T-helper 2 cell treated with Interferon-gamma antibody and Interleukin-4, amounts not matched to agents 5 μg/mL and 100 μg/mL, for 36 hours (primary cell): ENCODE results near the gene TMEM50B.
"Not testable (repeated sequence)": the region's sequence is repeated elsewhere in the genome, so short reads cannot be mapped to it uniquely, and the experiment has no call there.

ENCODE experiments used
- DNase-seq: peaks from one replicate; pipeline ENCODE4 v3.0.0; 2021; ENCODE audit warnings: low spot score
- H3K27ac Mint-ChIP-seq: one replicate; pipeline ENCODE4 v1.8.0; 2021; ENCODE audit warnings: mild to moderate bottlenecking, mixed read lengths
- H3K27me3 Mint-ChIP-seq: one replicate; pipeline ENCODE4 v1.8.0; 2021; ENCODE audit warnings: low read depth, mixed read lengths
- H3K36me3 Mint-ChIP-seq: one replicate; pipeline ENCODE4 v1.8.0; 2021; ENCODE audit warnings: low read depth, mixed read lengths
- H3K4me1 Mint-ChIP-seq: one replicate; pipeline ENCODE4 v1.8.0; 2021; ENCODE audit warnings: low read depth, mixed read lengths
- H3K4me3 Mint-ChIP-seq: one replicate; pipeline ENCODE4 v1.8.0; 2022; ENCODE audit warnings: mild to moderate bottlenecking, moderate library complexity, mixed read lengths
- H3K9me3 Mint-ChIP-seq: one replicate; pipeline ENCODE4 v1.8.0; 2021; ENCODE audit warnings: mixed read lengths

TMEM50B gene

GRCh38 chr21:33491373-33492102, 11.8 kb upstream of the TMEM50B start, which contains the start of gene DNAJC28:
TSS of gene DNAJC28 (minus strand) at chr21:33491716. CDS start at chr21:33489393, 2,323 bp downstream.
- Mint-ChIP-seq H3K4me1 (peaks cover 9% of the 10 kb centered on the region), H3K27ac (peak within 1 kb of the TSS; percentile 79), H3K9me3 (no peaks in the 10 kb centered on the region), H3K4me3 (peak within 1 kb of the TSS; percentile 90), H3K27me3 (peaks cover 13% of the 10 kb centered on the region), H3K36me3 (no peaks in the 10 kb centered on the region)
- peak; percentile 93 for DNase-seq

DNA sequence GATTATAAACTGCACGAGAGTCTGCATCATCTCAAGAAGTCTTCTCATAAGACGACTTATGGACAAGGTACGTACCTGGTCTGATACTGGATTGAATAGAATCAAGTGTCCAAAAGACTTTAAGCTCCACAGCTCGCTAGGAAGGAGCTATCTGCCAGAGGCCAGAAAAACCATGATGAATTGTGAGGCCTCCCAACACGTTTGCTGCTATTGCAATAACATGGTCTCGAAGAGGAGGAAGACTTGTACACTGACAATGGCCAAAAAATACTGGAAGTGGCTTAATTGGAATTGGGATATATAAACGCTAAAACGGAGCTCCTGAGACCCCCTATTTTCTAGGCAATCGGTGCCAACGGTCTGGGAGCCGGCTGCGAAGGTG, 11.2 kb upstream of the TMEM50B start:
- peak overlapping the region; percentile 90 for H3K4me3 Mint-ChIP-seq
- peaks cover 7% of the 10 kb centered on the region for H3K4me1 Mint-ChIP-seq
- H3K36me3 Mint-ChIP-seq: no peaks in the 10 kb centered on the region
- H3K9me3 Mint-ChIP-seq: no peaks in the 10 kb centered on the region
- H3K27me3 Mint-ChIP-seq: peaks cover 8% of the 10 kb centered on the region
- H3K27ac Mint-ChIP-seq: peak overlapping the region; percentile 57
- DNase-seq: no peak

DNA sequence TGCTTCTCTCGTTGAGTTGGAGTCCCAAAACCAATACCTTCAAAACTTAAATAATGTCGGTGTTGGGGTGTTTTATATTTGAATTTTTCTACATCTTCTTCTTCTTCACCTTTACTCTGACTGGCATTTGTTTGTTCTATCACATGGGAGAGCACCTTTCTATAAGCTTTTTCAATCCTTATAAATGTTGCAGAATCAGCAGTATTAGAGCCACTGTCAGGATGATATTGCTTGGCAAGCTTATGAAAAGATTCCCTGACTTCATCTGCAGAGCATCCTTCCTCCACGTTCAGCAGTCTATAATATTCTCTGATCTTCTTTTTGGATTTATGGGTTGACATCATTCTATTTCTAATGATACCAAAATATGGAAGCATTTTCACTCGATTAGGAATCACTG, 9.2 kb upstream of the TMEM50B start:
- H3K27ac Mint-ChIP-seq: no peak overlapping the region
- peaks cover 8% of the 10 kb centered on the region for H3K27me3 Mint-ChIP-seq
- no peak for DNase-seq
- H3K4me3 Mint-ChIP-seq: no peak overlapping the region
- H3K9me3 Mint-ChIP-seq: no peaks in the 10 kb centered on the region
- H3K36me3 Mint-ChIP-seq: no peaks in the 10 kb centered on the region
- H3K4me1 Mint-ChIP-seq: peaks cover 7% of the 10 kb centered on the region

GRCh38 chr21:33487996-33488395, 8.2 kb upstream of the TMEM50B start:
- no peak for DNase-seq
- H3K27me3 Mint-ChIP-seq: peaks cover 8% of the 10 kb centered on the region
- H3K4me3 Mint-ChIP-seq: no peak overlapping the region
- H3K4me1 Mint-ChIP-seq: peaks cover 7% of the 10 kb centered on the region
- H3K27ac Mint-ChIP-seq: no peak overlapping the region
- no peaks in the 10 kb centered on the region for H3K9me3 Mint-ChIP-seq
- no peaks in the 10 kb centered on the region for H3K36me3 Mint-ChIP-seq

DNA sequence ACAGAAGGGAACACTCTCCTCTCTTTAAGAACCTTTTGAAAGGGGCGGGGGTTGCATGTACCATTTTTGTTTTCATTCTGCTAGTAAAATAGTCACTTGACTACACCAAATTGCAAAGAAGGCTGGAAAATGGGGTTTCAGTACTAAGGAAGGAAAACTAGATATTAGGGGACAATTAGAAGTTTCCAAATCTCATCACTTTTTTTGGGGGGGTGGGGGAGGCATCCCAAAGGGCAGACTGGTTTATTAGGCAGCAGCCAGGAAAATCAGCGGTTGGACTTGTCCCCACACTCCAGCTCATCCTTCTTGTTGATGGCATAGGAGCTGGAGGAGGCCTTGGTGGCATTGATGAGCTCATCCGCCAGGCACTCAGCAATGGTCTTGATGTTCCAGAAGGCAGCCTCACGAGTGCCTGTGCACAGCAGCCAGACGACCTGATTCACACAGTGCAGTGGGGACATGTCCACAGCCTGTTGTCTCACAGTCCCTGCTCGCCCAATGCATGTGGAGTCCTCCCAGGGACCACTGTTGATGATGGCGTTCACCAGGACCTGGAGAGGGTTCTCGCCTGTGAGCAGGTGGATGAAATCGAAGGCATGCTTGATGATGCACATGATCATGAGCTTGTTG, 1.7 kb upstream of the TMEM50B start:
- DNase-seq: no peak
- Mint-ChIP-seq H3K27ac (no peak overlapping the region), H3K4me3 (peak overlapping the region; percentile 96), H3K36me3 (no peaks in the 10 kb centered on the region), H3K4me1 (peaks cover 13% of the 10 kb centered on the region), H3K27me3 (peaks cover 8% of the 10 kb centered on the region), H3K9me3 (no peaks in the 10 kb centered on the region)

GRCh38 chr21:33480481-33481103, 818 bp upstream of the TMEM50B start:
- no peaks in the 10 kb centered on the region for H3K9me3 Mint-ChIP-seq
- DNase-seq: no peak
- H3K27me3 Mint-ChIP-seq: peaks cover 8% of the 10 kb centered on the region
- H3K27ac Mint-ChIP-seq: peak overlapping the region; percentile 94
- H3K4me3 Mint-ChIP-seq: peak overlapping the region; percentile 96
- H3K36me3 Mint-ChIP-seq: no peaks in the 10 kb centered on the region
- peaks cover 13% of the 10 kb centered on the region for H3K4me1 Mint-ChIP-seq

DNA sequence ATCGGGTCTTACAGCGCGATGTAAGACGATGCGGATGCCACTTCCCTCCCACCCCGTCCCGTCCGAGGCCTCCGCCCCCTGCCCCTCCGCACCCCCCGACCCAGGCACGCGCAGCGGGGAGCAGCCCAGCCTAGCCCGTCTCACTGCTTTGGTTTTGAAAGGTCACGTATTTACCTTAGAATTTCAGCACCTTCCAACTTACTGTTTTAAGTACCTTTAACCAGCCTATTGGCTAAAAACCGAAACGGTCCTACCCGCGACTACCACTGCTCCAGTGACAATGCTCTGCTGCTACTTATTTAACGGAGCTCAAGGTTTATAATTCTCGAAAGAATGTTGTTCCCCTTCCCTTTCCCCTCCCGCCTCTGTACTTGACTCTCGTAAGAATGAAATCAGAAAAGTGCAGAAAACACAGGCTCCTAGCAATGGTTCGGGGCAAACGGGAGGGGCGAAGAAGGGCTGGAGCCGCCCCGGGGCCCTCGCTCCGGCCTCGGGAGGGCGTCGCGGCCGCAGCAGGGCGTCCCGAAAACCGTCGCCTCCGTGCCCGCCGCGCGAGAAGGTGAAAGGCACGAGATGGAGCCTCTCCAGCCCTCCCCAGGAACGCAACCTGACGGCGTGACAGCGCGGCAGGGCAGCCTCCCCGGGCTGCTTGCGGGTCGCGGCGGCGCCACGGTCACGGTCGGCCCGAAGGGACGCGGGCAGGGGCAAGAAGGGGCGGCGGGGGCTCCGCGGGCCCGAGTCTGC, 667 bp downstream of the TMEM50B start:
- Mint-ChIP-seq H3K27ac (peak overlapping the region; percentile 82), H3K27me3 (peaks cover 8% of the 10 kb centered on the region), H3K9me3 (no peaks in the 10 kb centered on the region), H3K36me3 (no peaks in the 10 kb centered on the region), H3K4me3 (peak overlapping the region; percentile 89), H3K4me1 (peaks cover 13% of the 10 kb centered on the region)
- peak; percentile 33 for DNase-seq

GRCh38 chr21:33478182-33478581, 1.6 kb downstream of the TMEM50B start:
- H3K4me3 Mint-ChIP-seq: peak overlapping the region; percentile 89
- H3K9me3 Mint-ChIP-seq: no peaks in the 10 kb centered on the region
- H3K27ac Mint-ChIP-seq: peak overlapping the region; percentile 82
- no peak for DNase-seq
- peaks cover 13% of the 10 kb centered on the region for H3K4me1 Mint-ChIP-seq
- H3K27me3 Mint-ChIP-seq: peaks cover 8% of the 10 kb centered on the region
- peaks cover 4% of the 10 kb centered on the region for H3K36me3 Mint-ChIP-seq

DNA sequence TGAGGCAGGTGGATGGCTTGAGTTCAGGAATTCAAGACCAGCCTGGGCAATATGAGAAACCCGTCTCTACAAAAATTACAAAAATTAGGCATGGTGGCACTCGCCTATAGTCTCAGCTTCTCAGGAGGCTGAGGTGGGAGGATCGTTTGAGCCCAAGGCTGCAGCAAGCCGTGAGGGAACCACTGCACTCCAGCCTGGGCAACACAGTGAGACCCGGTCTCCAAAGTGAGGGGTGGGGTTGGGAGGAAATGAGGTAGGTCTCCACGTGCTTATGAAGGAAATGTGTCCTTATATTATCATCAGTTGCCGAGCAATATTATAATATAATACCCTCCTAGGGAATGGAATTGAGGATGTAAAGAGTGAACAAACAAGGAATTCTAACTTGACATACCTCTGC, 2.7 kb downstream of the TMEM50B start:
- H3K27ac Mint-ChIP-seq: no peak overlapping the region
- no peak overlapping the region for H3K4me3 Mint-ChIP-seq
- DNase-seq: no peak
- no peaks in the 10 kb centered on the region for H3K27me3 Mint-ChIP-seq
- peaks cover 4% of the 10 kb centered on the region for H3K36me3 Mint-ChIP-seq
- H3K9me3 Mint-ChIP-seq: no peaks in the 10 kb centered on the region
- peaks cover 13% of the 10 kb centered on the region for H3K4me1 Mint-ChIP-seq

DNA sequence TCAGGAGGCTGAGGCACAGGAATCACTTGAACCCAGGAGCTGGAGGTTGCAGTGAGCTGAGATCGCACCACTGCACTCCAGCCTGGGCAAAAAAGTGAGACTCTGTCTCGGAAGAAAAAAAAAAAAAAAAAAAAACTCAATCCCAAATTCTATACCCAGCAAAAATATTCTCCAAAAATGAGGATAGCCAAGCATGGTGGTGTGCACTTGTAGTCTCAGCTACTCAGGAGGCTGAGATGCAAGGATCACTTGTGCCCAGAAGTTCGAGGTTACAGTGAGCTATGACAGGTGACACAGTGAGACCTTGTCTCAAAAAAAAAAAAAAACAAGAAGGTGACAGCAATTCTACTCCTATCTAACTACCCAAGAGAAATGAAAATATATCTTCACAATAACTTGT, 6.4 kb downstream of the TMEM50B start:
- Mint-ChIP-seq H3K4me1 (peaks cover 6% of the 10 kb centered on the region), H3K27ac (no peak overlapping the region), H3K9me3 (no peaks in the 10 kb centered on the region), H3K27me3 (no peaks in the 10 kb centered on the region), H3K36me3 (peaks cover 4% of the 10 kb centered on the region), H3K4me3 (no peak overlapping the region)
- DNase-seq: no peak

GRCh38 chr21:33470701-33471100, 9.1 kb downstream of the TMEM50B start:
- peaks cover 4% of the 10 kb centered on the region for H3K36me3 Mint-ChIP-seq
- H3K9me3 Mint-ChIP-seq: no peaks in the 10 kb centered on the region
- H3K27me3 Mint-ChIP-seq: no peaks in the 10 kb centered on the region
- peaks cover 2% of the 10 kb centered on the region for H3K4me1 Mint-ChIP-seq
- H3K4me3 Mint-ChIP-seq: no peak overlapping the region
- DNase-seq: no peak
- H3K27ac Mint-ChIP-seq: no peak overlapping the region

GRCh38 chr21:33469183-33469582, 10.6 kb downstream of the TMEM50B start:
- not testable (repeated sequence) for H3K36me3 Mint-ChIP-seq, H3K27me3 Mint-ChIP-seq, H3K27ac Mint-ChIP-seq, DNase-seq, H3K4me1 Mint-ChIP-seq, H3K9me3 Mint-ChIP-seq, H3K4me3 Mint-ChIP-seq

DNA sequence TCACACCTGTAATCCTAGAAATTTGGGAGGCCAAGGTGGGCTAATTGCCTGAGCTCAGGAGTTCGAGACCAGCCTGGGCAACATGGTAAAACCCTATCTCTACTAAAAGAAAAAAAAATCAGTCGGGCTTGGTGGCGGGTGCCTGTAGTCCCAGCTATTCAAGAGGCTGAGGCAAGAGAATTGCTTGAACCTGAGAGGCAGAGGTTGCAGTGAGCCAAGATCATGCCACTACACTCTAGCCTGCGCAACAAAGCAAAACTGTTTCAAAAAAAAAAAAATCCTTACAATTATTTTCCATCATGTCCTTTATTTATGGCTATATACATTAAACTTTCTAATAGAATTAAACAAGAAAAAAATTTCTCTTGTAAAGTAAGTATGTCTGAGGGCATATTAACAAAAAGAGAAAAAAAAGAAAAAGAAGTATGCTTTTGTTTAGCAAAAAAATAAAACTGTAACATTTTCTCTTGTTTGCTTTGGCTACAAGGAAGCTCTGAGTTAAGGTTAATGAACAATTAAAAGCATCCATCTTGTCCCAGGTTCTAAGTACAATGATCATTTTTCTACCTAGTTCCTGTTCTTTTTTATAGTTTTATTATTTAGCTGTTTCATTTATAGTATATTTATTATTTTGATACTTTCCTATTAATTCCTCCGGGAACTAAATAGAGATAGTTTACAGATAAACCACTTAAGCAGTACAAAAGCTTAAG, 18.1 kb downstream of the TMEM50B start:
- Mint-ChIP-seq H3K36me3 (peaks cover 9% of the 10 kb centered on the region), H3K4me3 (no peak overlapping the region), H3K9me3 (no peaks in the 10 kb centered on the region), H3K4me1 (no peaks in the 10 kb centered on the region), H3K27me3 (no peaks in the 10 kb centered on the region), H3K27ac (no peak overlapping the region)
- no peak for DNase-seq
